ENCODE results near the gene DPY19L1.

DNA sequence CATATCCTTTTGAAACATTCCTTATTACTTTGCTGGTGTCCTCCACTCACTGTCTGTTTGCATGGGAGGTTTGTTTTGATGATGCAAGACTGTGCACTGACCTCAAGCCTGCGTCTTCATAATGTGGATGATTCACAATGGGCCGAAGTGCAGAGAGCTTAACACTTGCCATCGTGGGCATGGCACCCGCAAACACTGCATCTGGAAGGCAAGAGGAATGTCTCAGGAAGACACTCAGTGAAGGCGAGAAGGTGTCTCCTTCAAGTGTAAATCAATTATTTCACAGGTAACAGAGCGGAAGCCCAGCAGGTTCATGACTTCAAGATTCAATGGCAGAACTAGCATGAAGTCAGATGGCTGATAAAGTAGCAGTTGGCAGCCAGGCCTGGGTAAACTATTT lies 98.1 kb downstream of the DPY19L1 start:
- TF ChIP-seq YY1 (IDR thresholded peaks at IDR 0.05; ENCODE audit: insufficient read depth, insufficient read length) (no peak), ZNF274 (IDR thresholded peaks at IDR 0.05; ENCODE audit: low read depth, low read length) (no peak), SUZ12 (IDR thresholded peaks at IDR 0.05; ENCODE audit: extremely low read depth, insufficient read depth, insufficient read length) (no peak)
